Panc1 (cell line): Measurements from ENCODE around the gene NUDT4. TPM values are rescaled to one million over a fixed set of nuclear protein-coding genes. Genes with fewer than 3 reads are reported as not detected.

Experiments
- ATAC-seq: fragments of 200-7000 bp; cut with Tn5 transposase; 2 replicates; pipeline ENCODE4 v1.9.1; 2020; ENCODE audit warnings: mild to moderate bottlenecking, moderate library complexity
- BruUV-seq: library from RNA; stranded (reverse); fragments of 400-500 nt; replicated peaks from 2 replicates; lab custom pipeline; 2021; lab: Mats Ljungman, UMichigan
- CTCF ChIA-PET: fragments of 300-600 bp; sonication (Branson Sonifier 250); formaldehyde crosslinking; loops from one replicate; lab custom pipeline; 2022; ENCODE audit warnings: antibody characterized with exemption; lab: Charles Lee
- POLR2A ChIA-PET: fragments of 300-600 bp; sonication (Branson Sonifier 250); formaldehyde crosslinking; loops from one replicate; lab custom pipeline; 2022; ENCODE audit warnings: antibody characterized with exemption; lab: Charles Lee
- DNase-seq: peaks from one replicate; pipeline ENCODE4 v3.0.0-alpha.2; 2010; ENCODE audit warnings: low read depth, low spot score
- H3K27ac ChIP-seq: 2 replicates; pipeline ENCODE4 v1.5.1; 2011; ENCODE audit warnings: mild to moderate bottlenecking, low read length, inconsistent platforms
- H3K27me3 ChIP-seq: fragments of 200-500 bp; sonication (Bioruptor generic); 2 replicates; pipeline ENCODE4 v1.6.0; 2014; ENCODE audit warnings: low read length, inconsistent platforms; ENCODE audit not compliant: control insufficient read depth, insufficient read depth
- H3K36me3 ChIP-seq: fragments of 200-500 bp; sonication (Bioruptor generic); 2 replicates; pipeline ENCODE4 v1.5.1; 2014; ENCODE audit warnings: inconsistent platforms, mild to moderate bottlenecking, low read length, moderate library complexity; ENCODE audit not compliant: control insufficient read depth, insufficient read depth
- H3K4me1 ChIP-seq: 2 replicates; pipeline ENCODE4 v1.5.1; 2011; ENCODE audit warnings: inconsistent platforms, mild to moderate bottlenecking, low read length, moderate library complexity; ENCODE audit not compliant: control insufficient read depth, insufficient read depth
- H3K4me3 ChIP-seq, 2 experiments: 2 replicates each; pipeline ENCODE4 v1.5.1; 2011 to 2012; ENCODE audit warnings: low read depth in 2 of 2, low read length in 2 of 2, mild to moderate bottlenecking in 2 of 2, inconsistent platforms in 1 of 2, moderate library complexity in 1 of 2
- H3K9me3 ChIP-seq: fragments of 200-500 bp; sonication (Bioruptor generic); 2 replicates; pipeline ENCODE4 v1.5.1; 2014; ENCODE audit warnings: low read depth, mild to moderate bottlenecking, inconsistent platforms, low read length, moderate library complexity; ENCODE audit not compliant: control insufficient read depth, insufficient read depth
- POLR2AphosphoS5 ChIP-seq: IDR thresholded peaks from 2 replicates; pipeline ENCODE4 v1.6.1; 2012; ENCODE audit warnings: mild to moderate bottlenecking, low read depth, low read length, moderate library complexity
- SIN3A ChIP-seq: IDR thresholded peaks from 2 replicates; pipeline ENCODE4 v1.6.1; 2012; ENCODE audit warnings: low read depth, mild to moderate bottlenecking, low read length, moderate library complexity, borderline replicate concordance; ENCODE audit not compliant: insufficient read depth
- TCF7L2 ChIP-seq: IDR thresholded peaks from 2 replicates; pipeline ENCODE4 v1.6.1; 2011; ENCODE audit warnings: mild to moderate bottlenecking, low read depth, low read length, inconsistent platforms
- in situ Hi-C: cut with HindIII; loops from 2 replicates; pipeline ENCODE4 v1.10.0; 2016; ENCODE audit warnings: low sequenced_read_pairs, low pct_unique_long_range_greater_than_20kb
- intact Hi-C: fragments of 100-400 bp; cut with micrococcal nuclease; formaldehyde crosslinking; loops from one replicate; pipeline ENCODE4 v1.10.0; 2022; ENCODE audit not compliant: unreplicated experiment
- total RNA-seq: library from RNA; stranded (reverse); gene quantifications from one replicate; pipeline ENCODE4 v1.2.1, GENCODE V29; 2021; ENCODE audit not compliant: unreplicated experiment
- TF ChIP-seq, protein P1 (sequence below), 2 experiments: IDR thresholded peaks; 2 replicates each; pipeline ENCODE4 v1.6.1; 2011 to 2012; ENCODE audit warnings: low read depth in 2 of 2, control low read depth in 1 of 2, low read length in 1 of 2, mild to moderate bottlenecking in 1 of 2, moderate library complexity in 1 of 2; ENCODE audit not compliant: insufficient read depth in 1 of 2
- TF ChIP-seq, protein P2 (sequence below): fragments of 450-650 bp; IDR thresholded peaks from 2 replicates; pipeline ENCODE4 v1.5.1; 2017; ENCODE audit warnings: mild to moderate bottlenecking

The NUDT4 gene
- total RNA-seq, 1 experiment from 2014 or later = 45.7 TPM

DNA sequence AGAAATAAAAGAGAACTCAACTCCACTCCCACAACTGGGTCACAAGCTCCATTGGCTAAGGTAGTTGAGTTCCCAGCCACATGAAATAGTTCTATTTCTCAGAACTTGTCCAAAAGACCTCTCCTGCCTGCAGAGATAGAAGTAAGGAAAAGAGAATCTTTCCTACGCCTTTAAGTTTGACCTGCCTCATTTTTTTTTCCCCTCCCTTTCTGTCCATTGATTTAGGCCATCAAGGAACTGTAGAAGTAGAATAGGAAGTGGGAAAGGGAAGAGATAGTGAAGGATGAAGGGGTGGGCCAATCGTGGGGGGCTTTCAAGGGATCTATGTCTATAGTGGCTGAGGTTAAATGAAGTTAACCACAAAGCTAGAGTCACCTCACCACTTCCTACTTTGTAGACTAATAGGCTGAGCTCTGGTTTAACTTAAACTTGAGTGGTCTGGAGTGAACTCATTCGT lies 13.9 kb upstream of the NUDT4 start:
- in situ Hi-C loops = no loop called here
- POLR2A ChIA-PET = no interaction called here
- CTCF ChIA-PET = no interaction called here
- Histone ChIP-seq H3K27me3 (no peaks in the 10 kb centered on the region), H3K36me3 (no peaks in the 10 kb centered on the region), H3K4me3 (no peak overlapping the region), H3K9me3 (no peaks in the 10 kb centered on the region), H3K4me1 (no peaks in the 10 kb centered on the region), H3K27ac (no peak overlapping the region)
- ATAC-seq (no peak), DNase-seq (no peak)
- BruUV-seq = no TSS peak
- intact Hi-C loops = no loop called here
- TF ChIP-seq TCF7L2 (no peak), SIN3A (no peak), POLR2AphosphoS5 (no peak)
- TF ChIP-seq, protein P1, sequence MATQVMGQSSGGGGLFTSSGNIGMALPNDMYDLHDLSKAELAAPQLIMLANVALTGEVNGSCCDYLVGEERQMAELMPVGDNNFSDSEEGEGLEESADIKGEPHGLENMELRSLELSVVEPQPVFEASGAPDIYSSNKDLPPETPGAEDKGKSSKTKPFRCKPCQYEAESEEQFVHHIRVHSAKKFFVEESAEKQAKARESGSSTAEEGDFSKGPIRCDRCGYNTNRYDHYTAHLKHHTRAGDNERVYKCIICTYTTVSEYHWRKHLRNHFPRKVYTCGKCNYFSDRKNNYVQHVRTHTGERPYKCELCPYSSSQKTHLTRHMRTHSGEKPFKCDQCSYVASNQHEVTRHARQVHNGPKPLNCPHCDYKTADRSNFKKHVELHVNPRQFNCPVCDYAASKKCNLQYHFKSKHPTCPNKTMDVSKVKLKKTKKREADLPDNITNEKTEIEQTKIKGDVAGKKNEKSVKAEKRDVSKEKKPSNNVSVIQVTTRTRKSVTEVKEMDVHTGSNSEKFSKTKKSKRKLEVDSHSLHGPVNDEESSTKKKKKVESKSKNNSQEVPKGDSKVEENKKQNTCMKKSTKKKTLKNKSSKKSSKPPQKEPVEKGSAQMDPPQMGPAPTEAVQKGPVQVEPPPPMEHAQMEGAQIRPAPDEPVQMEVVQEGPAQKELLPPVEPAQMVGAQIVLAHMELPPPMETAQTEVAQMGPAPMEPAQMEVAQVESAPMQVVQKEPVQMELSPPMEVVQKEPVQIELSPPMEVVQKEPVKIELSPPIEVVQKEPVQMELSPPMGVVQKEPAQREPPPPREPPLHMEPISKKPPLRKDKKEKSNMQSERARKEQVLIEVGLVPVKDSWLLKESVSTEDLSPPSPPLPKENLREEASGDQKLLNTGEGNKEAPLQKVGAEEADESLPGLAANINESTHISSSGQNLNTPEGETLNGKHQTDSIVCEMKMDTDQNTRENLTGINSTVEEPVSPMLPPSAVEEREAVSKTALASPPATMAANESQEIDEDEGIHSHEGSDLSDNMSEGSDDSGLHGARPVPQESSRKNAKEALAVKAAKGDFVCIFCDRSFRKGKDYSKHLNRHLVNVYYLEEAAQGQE (IDR thresholded peaks at IDR 0.05; ENCODE audit: insufficient read depth in 1 of 2, low read depth in 2 of 2, low read length in 1 of 2) = no peak
- TF ChIP-seq, protein P2, sequence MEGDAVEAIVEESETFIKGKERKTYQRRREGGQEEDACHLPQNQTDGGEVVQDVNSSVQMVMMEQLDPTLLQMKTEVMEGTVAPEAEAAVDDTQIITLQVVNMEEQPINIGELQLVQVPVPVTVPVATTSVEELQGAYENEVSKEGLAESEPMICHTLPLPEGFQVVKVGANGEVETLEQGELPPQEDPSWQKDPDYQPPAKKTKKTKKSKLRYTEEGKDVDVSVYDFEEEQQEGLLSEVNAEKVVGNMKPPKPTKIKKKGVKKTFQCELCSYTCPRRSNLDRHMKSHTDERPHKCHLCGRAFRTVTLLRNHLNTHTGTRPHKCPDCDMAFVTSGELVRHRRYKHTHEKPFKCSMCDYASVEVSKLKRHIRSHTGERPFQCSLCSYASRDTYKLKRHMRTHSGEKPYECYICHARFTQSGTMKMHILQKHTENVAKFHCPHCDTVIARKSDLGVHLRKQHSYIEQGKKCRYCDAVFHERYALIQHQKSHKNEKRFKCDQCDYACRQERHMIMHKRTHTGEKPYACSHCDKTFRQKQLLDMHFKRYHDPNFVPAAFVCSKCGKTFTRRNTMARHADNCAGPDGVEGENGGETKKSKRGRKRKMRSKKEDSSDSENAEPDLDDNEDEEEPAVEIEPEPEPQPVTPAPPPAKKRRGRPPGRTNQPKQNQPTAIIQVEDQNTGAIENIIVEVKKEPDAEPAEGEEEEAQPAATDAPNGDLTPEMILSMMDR = no peak

GRCh38 chr12:93365616-93366405 lies 11.9 kb upstream of the NUDT4 start:
- intact Hi-C loops (no loop called here), in situ Hi-C loops (no loop called here)
- Histone ChIP-seq H3K9me3 (no peaks in the 10 kb centered on the region), H3K36me3 (no peaks in the 10 kb centered on the region), H3K27ac (no peak overlapping the region), H3K27me3 (no peaks in the 10 kb centered on the region), H3K4me3 (no peak overlapping the region), H3K4me1 (no peaks in the 10 kb centered on the region)
- ChIA-PET CTCF (no interaction called here), POLR2A (no interaction called here)
- ATAC-seq (no peak), DNase-seq (no peak)
- TF ChIP-seq, protein P1 (IDR thresholded peaks at IDR 0.05; ENCODE audit: insufficient read depth in 1 of 2, low read depth in 2 of 2, low read length in 1 of 2) = no peak
- TF ChIP-seq POLR2AphosphoS5 = no peak
- TF ChIP-seq, protein P2 = no peak
- TF ChIP-seq TCF7L2 = no peak
- BruUV-seq = no TSS peak
